ENCODE results near the gene PSMB7.

The PSMB7 gene

DNA sequence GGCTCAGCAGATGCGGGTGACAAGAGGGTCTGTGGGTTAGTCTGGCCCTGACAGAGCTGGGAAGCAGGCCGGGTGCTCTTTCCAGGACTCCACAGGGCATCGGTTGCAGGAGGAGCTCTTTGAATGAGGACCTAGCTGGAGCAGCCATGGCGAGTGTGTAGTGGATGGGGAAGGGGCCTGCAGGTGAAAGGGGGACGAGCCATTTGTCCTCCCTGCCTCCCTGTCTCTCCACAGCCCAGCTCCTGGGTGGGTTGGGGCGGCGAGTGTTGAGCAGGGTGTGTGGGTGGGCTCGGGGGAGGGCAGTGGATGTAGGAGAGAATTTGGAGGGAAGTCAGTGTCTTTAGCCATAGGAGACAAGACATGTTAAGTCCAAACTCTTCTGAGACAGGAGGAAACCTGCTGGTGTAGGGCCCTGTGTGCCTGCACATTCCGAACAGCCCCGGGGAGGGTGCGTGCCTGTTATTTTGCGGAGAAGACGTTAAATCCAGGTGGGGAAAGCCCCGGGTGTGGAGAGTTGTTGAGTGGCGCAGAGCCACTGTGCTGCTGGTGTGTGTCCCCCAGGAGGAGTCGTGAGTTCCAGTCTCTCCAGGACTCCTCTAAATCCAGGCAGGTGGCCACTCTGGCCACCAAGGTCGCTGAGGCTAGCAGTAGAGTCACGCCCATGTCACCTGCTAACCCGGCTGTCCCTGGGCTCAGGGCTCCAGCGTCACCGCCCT is 73.6 kb downstream of the PSMB7 start:
- TF ChIP-seq, protein P1, sequence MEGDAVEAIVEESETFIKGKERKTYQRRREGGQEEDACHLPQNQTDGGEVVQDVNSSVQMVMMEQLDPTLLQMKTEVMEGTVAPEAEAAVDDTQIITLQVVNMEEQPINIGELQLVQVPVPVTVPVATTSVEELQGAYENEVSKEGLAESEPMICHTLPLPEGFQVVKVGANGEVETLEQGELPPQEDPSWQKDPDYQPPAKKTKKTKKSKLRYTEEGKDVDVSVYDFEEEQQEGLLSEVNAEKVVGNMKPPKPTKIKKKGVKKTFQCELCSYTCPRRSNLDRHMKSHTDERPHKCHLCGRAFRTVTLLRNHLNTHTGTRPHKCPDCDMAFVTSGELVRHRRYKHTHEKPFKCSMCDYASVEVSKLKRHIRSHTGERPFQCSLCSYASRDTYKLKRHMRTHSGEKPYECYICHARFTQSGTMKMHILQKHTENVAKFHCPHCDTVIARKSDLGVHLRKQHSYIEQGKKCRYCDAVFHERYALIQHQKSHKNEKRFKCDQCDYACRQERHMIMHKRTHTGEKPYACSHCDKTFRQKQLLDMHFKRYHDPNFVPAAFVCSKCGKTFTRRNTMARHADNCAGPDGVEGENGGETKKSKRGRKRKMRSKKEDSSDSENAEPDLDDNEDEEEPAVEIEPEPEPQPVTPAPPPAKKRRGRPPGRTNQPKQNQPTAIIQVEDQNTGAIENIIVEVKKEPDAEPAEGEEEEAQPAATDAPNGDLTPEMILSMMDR (conservative IDR thresholded peaks at IDR 0.05; ENCODE audit: low read depth, low read length): no peak
- DNase-seq (ENCODE audit: low read depth): no peak
- no peak overlapping the region for H3K4me3 ChIP-seq (ENCODE audit: low read length)

DNA sequence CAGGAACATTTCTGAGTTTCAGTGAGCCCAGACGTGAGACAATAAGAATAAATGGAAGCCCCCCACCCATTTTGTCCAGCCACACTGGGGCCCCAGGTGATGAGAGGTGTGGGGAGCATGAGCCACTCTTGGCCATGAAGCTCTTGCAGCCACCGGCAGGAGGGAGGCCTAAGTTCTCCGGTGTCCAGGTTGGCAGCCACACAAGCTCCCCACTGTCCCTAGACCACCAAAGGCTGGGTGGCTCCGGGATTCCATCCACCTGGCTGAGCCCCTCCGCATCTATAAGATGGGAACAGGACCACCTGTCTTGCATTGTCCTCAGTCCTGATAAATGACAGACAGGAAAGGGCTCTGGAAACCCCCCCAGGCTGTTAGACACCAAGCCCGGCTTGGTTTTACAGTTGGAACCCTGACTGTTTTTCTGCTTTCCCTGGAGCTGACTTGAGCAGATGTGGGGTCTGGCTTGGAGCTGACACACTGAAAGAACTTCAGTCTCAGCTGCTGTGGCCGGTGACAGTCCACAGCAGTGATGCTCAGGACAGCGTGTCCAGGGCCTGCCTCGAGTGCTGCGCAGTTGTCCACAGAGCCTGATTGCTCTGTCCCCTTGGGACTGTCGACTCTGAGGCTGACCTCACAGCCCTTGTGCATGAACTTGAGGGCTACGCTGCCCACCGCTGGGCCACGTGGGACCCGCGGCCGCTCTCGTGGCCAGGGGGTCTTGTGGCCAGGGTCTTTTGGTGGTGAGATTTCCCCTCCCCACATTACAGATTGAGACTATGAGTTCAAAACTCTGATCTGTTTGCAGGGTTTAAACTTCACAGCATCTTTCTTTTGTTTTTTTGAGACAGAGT is 74.8 kb downstream of the PSMB7 start:
- DNase-seq (ENCODE audit: low read depth): no peak
- H3K4me3 ChIP-seq (ENCODE audit: low read length): no peak overlapping the region
- TF ChIP-seq, protein P1 (conservative IDR thresholded peaks at IDR 0.05; ENCODE audit: low read depth, low read length): no peak

DNA sequence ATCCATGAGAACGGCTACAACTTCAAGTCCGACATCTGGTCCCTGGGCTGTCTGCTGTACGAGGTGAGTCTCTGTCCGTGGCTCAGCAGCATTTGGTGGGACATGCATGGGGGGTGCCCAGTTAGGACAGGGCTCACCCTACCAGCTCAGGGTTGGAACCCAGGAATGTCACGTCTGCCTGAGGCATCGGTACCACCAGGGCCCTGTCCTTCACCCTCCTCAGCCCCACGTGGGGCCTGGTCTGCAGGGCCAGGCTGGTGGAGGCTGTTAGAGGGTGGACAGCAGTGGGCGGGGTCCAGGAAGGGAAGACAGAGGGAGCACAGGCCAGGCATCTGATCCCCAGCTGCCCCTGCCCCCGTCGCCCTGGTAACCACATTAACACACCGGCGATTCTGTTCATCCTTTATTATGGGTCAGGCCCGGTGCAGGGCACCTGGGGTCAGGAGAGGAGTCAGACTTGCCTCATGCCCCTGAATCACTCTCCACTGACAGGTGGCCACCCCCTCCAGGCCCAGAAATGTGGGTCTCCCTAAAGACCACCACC is 75.6 kb downstream of the PSMB7 start:
- H3K4me3 ChIP-seq (ENCODE audit: low read length): no peak overlapping the region

DNA sequence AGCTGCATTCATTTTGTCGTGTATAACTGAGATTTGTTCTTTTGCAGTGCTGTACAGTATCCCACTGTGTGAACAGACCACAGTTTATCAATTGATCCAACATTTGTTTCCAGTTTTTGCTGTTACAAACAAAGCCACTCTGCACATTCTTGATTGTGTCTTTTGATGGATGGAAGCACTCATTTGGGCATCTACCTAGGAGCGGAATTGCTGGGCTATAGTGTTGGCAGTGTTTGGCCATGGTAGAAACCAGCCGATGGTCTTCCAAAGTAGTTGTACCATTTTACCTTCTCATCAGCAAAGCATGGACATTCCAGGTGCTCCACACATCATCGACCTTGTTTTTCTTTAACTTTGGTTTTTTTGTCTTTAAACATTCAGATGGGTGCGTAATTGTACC is 77.7 kb downstream of the PSMB7 start:
- DNase-seq (ENCODE audit: low read depth): no peak
- H3K4me3 ChIP-seq (ENCODE audit: low read length): no peak overlapping the region
- TF ChIP-seq, protein P1 (conservative IDR thresholded peaks at IDR 0.05; ENCODE audit: low read depth, low read length): no peak

More for the DNA sequence above, 75.6 kb downstream of the PSMB7 start:
- TF ChIP-seq, protein P1 (conservative IDR thresholded peaks at IDR 0.05; ENCODE audit: low read depth, low read length): no peak
- no peak for DNase-seq (ENCODE audit: low read depth)

DNA sequence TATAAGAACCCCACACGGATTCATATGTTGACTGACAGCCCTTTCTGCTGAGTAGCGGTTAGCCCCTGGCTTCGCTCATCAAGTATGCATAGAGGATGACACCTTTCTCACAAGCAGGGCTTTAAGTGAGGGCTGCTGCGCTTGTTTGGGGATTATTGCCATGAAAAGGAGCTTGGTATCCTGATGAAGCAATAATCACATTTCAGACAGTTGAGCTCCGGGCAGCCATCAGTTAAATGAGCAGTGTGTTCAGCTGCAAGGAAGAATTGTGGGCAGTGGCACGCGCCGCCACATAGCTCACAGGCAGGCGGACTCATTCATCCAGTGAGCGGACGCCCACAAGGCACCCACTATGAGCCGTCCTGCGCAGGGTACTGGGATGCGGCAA is 79.9 kb downstream of the PSMB7 start:
- DNase-seq (ENCODE audit: low read depth): no peak

DNA sequence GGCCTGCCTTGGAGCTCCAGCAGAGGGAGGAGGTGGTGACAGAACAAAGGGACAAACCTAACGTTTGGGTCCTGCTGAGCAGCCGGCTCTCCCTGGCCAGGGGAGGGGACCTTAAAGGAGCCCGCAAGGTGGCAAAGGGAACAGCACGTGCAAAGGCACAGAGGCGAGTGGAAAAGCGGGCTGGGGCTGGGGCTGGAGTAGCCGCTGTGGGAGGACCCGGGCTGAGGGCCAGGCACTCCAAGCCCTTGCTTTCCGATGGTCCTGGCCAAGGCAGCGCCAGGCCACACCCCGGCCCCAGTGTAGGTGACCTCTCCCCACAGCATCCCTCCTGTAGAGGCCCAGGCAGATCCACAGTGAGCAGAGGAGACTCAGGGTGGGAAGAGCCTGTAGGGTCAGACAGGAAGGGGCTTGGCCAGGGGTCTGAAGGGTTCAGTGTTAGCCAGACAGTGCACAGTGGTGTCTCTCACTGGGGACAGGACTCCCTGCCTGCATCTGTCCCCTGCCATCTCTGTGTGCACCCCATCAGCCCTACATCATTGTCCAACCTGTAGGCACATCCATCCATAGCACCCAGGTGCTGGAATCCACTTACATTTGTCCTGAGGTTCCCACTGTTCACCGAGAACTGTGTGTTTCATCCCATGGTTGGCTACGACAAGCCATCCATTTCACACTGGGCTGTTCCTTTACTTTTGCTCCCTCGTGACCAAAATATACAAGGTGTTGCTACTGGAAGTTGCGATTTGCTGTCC is 80.5 kb downstream of the PSMB7 start:
- DNase-seq (ENCODE audit: low read depth): no peak
- TF ChIP-seq, protein P1 (conservative IDR thresholded peaks at IDR 0.05; ENCODE audit: low read depth, low read length): no peak
- no peak overlapping the region for H3K4me3 ChIP-seq (ENCODE audit: low read length)

More for the DNA sequence above, 79.9 kb downstream of the PSMB7 start:
- TF ChIP-seq, protein P1 (conservative IDR thresholded peaks at IDR 0.05; ENCODE audit: low read depth, low read length): no peak
- H3K4me3 ChIP-seq (ENCODE audit: low read length): no peak overlapping the region
